ENCODE results near the gene DUSP7.

- TF ChIP-seq, protein P1, sequence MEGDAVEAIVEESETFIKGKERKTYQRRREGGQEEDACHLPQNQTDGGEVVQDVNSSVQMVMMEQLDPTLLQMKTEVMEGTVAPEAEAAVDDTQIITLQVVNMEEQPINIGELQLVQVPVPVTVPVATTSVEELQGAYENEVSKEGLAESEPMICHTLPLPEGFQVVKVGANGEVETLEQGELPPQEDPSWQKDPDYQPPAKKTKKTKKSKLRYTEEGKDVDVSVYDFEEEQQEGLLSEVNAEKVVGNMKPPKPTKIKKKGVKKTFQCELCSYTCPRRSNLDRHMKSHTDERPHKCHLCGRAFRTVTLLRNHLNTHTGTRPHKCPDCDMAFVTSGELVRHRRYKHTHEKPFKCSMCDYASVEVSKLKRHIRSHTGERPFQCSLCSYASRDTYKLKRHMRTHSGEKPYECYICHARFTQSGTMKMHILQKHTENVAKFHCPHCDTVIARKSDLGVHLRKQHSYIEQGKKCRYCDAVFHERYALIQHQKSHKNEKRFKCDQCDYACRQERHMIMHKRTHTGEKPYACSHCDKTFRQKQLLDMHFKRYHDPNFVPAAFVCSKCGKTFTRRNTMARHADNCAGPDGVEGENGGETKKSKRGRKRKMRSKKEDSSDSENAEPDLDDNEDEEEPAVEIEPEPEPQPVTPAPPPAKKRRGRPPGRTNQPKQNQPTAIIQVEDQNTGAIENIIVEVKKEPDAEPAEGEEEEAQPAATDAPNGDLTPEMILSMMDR (IDR thresholded peaks at IDR 0.05): no peak
- no peak for TF ChIP-seq ZFX (IDR thresholded peaks at IDR 0.05; ENCODE audit: borderline replicate concordance)
These were observed 4.9 kb downstream of the DUSP7 start for GRCh38 chr3:52051444-52051843.

Measured in 22Rv1 (cell line).